GM19324 (cell line): Measurements from ENCODE around the gene DEFB125.
"Not testable (repeated sequence)": the region's sequence is repeated elsewhere in the genome, so short reads cannot be mapped to it uniquely, and the experiment has no call there.

Experiments used
- ATAC-seq: cut with Tn5 transposase; IDR thresholded peaks from one replicate; pipeline ENCODE4 v1.9.1; 2021; ENCODE audit warnings: mild to moderate bottlenecking, moderate library complexity; ENCODE audit not compliant: unreplicated experiment, low FRiP score

Gene DEFB125

GRCh38 chr20:87401-87800, at the start of gene DEFB125:
Gene DEFB125 (plus strand): TSS chr20:87672. CDS start chr20:87710, 38 bp downstream.
- no peak for ATAC-seq

- ATAC-seq, result no peak
Observed at GRCh38 chr20:60035-60918, 27.2 kb upstream of the DEFB125 start.

GRCh38 chr20:61230-61629, 26.2 kb upstream of the DEFB125 start:
- ATAC-seq, result no peak

GRCh38 chr20:61757-62156, 25.7 kb upstream of the DEFB125 start:
- ATAC-seq, result no peak

- no peak for ATAC-seq
Observed at GRCh38 chr20:62487-62886, 25.0 kb upstream of the DEFB125 start.

GRCh38 chr20:64026-64603, 23.4 kb upstream of the DEFB125 start:
- no peak for ATAC-seq

- no peak for ATAC-seq
Observed at GRCh38 chr20:64766-65322, 22.6 kb upstream of the DEFB125 start.

- ATAC-seq, result no peak
Observed at GRCh38 chr20:77231-77630, 10.2 kb upstream of the DEFB125 start.

GRCh38 chr20:78338-78737, 9.1 kb upstream of the DEFB125 start:
- no peak for ATAC-seq

GRCh38 chr20:79565-79964, 7.9 kb upstream of the DEFB125 start:
- no peak for ATAC-seq

GRCh38 chr20:90651-91050, 3.2 kb downstream of the DEFB125 start:
- ATAC-seq, result no peak

GRCh38 chr20:93641-94040, 6.2 kb downstream of the DEFB125 start:
- ATAC-seq, result no peak

- no peak for ATAC-seq
Observed at GRCh38 chr20:95215-95614, 7.7 kb downstream of the DEFB125 start.

GRCh38 chr20:97691-98090, 10.2 kb downstream of the DEFB125 start:
- ATAC-seq, result not testable (repeated sequence)

- no peak for ATAC-seq
Observed at GRCh38 chr20:101975-102374, 14.5 kb downstream of the DEFB125 start.

- no peak for ATAC-seq
Observed at GRCh38 chr20:103456-103855, 16.0 kb downstream of the DEFB125 start.

- ATAC-seq, result no peak
Observed at GRCh38 chr20:112396-112795, 24.9 kb downstream of the DEFB125 start.

GRCh38 chr20:117518-117917, 30.0 kb downstream of the DEFB125 start:
- no peak for ATAC-seq

GRCh38 chr20:129786-130323, 42.4 kb downstream of the DEFB125 start:
- not testable (repeated sequence) for ATAC-seq

- no peak for ATAC-seq
Observed at GRCh38 chr20:137668-138490, 50.4 kb downstream of the DEFB125 start.

GRCh38 chr20:142290-142689, 54.8 kb downstream of the DEFB125 start, which contains the start of gene DEFB126:
Gene DEFB126 (plus strand): TSS chr20:142590. CDS start chr20:142629, 39 bp downstream.
- ATAC-seq, result no peak
